DND-41 (cell line): ENCODE results near the gene ASB1.

Source experiments
- ATAC-seq: fragments of 200-7000 bp; cut with Tn5 transposase; 3 replicates; pipeline ENCODE4 v1.9.1; 2021; ENCODE audit warnings: low read depth; ENCODE audit not compliant: insufficient read depth
- DNase-seq: peaks from one replicate; pipeline ENCODE4 v3.0.0-alpha.2; 2020
- H2AFZ ChIP-seq: 2 replicates; pipeline ENCODE4 v1.6.0; 2012; ENCODE audit warnings: low read depth, low read length
- H3K27ac ChIP-seq: 2 replicates; pipeline ENCODE4 v1.5.1; 2012; ENCODE audit warnings: low read length, inconsistent platforms
- H3K27me3 ChIP-seq: fragments of 200-600 bp; sonication (generic); 2 replicates; pipeline ENCODE4 v1.6.0; 2012; ENCODE audit warnings: low read length, mild to moderate bottlenecking, inconsistent platforms; ENCODE audit not compliant: insufficient read depth, poor library complexity
- H3K36me3 ChIP-seq: 2 replicates; pipeline ENCODE4 v1.5.1; 2012; ENCODE audit warnings: low read length, inconsistent platforms; ENCODE audit not compliant: insufficient read depth
- H3K4me1 ChIP-seq: 2 replicates; pipeline ENCODE4 v1.5.1; 2012; ENCODE audit warnings: mild to moderate bottlenecking, low read length; ENCODE audit not compliant: insufficient read depth
- H3K4me2 ChIP-seq: 2 replicates; pipeline ENCODE4 v1.6.0; 2012; ENCODE audit warnings: mild to moderate bottlenecking, moderate library complexity, low read length, inconsistent platforms; ENCODE audit not compliant: insufficient read depth
- H3K4me3 ChIP-seq, 2 experiments: fragments of 200-600 bp in 1 of 2; shearing (Covaris generic) in 1 of 2; 2 replicates each; pipeline ENCODE4 v1.5.1; 2012 to 2016; ENCODE audit warnings: inconsistent platforms in 2 of 2, low read length in 2 of 2, mild to moderate bottlenecking in 2 of 2, low read depth in 1 of 2, moderate library complexity in 1 of 2
- H3K79me2 ChIP-seq: 2 replicates; pipeline ENCODE4 v1.6.0; 2012; ENCODE audit warnings: low read length, inconsistent platforms; ENCODE audit not compliant: insufficient read depth
- H3K9ac ChIP-seq: 2 replicates; pipeline ENCODE4 v1.6.0; 2012; ENCODE audit warnings: low read depth, mild to moderate bottlenecking, inconsistent platforms, low read length, moderate library complexity
- H3K9me3 ChIP-seq: 2 replicates; pipeline ENCODE4 v1.5.1; 2012; ENCODE audit warnings: low read length, moderate library complexity, mild to moderate bottlenecking, inconsistent platforms; ENCODE audit not compliant: insufficient read depth, severe bottlenecking
- H4K20me1 ChIP-seq: 2 replicates; pipeline ENCODE4 v1.6.0; 2012; ENCODE audit warnings: low read length; ENCODE audit not compliant: insufficient read depth
- EZH2 ChIP-seq: IDR thresholded peaks from 3 replicates; pipeline ENCODE4 v1.6.1; 2012; ENCODE audit warnings: borderline replicate concordance, low read depth, mild to moderate bottlenecking, moderate library complexity, low read length, inconsistent platforms; ENCODE audit not compliant: severe bottlenecking
- TF ChIP-seq, protein P1 (sequence below): IDR thresholded peaks from 2 replicates; pipeline ENCODE4 v1.5.1; 2012; ENCODE audit warnings: borderline replicate concordance, low read length, moderate library complexity, mild to moderate bottlenecking; ENCODE audit not compliant: poor library complexity, severe bottlenecking; ENCODE audit errors: extremely low read depth

The ASB1 gene

DNA sequence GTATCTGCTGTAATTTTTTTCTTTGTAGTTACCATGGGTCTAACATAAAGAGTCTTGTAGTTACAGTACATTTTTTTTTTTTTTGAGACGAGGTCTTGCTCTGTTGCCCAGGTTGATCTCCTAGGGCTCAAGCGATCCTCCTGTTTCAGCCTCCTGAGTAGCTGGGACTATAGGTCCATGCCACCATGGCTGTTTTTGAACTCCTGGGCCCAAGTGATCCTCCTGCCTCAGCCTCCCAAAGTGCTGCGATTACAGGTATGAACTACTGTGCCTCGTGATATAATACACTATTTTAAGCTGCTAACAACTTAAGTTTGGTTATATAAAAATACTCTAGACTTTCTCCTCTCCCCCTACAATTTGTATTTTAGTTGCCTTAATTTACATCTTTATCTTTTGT, 46.3 kb downstream of the ASB1 start:
- H3K4me3 ChIP-seq = no peak overlapping the region
- no peak overlapping the region for H3K9ac ChIP-seq
- no peaks in the 10 kb centered on the region for H3K79me2 ChIP-seq
- no peaks in the 10 kb centered on the region for H3K4me1 ChIP-seq
- H3K4me2 ChIP-seq = no peak overlapping the region
- TF ChIP-seq, protein P1, sequence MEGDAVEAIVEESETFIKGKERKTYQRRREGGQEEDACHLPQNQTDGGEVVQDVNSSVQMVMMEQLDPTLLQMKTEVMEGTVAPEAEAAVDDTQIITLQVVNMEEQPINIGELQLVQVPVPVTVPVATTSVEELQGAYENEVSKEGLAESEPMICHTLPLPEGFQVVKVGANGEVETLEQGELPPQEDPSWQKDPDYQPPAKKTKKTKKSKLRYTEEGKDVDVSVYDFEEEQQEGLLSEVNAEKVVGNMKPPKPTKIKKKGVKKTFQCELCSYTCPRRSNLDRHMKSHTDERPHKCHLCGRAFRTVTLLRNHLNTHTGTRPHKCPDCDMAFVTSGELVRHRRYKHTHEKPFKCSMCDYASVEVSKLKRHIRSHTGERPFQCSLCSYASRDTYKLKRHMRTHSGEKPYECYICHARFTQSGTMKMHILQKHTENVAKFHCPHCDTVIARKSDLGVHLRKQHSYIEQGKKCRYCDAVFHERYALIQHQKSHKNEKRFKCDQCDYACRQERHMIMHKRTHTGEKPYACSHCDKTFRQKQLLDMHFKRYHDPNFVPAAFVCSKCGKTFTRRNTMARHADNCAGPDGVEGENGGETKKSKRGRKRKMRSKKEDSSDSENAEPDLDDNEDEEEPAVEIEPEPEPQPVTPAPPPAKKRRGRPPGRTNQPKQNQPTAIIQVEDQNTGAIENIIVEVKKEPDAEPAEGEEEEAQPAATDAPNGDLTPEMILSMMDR = no peak
- no peak for TF ChIP-seq EZH2
- H3K9me3 ChIP-seq = peaks cover 2% of the 10 kb centered on the region
- no peak for DNase-seq
- no peak overlapping the region for H3K27ac ChIP-seq
- H4K20me1 ChIP-seq = no peaks in the 10 kb centered on the region
- H3K27me3 ChIP-seq = no peaks in the 10 kb centered on the region
- no peaks in the 10 kb centered on the region for H3K36me3 ChIP-seq
- peak; percentile 63; the same call in 2 of the 3 replicates for ATAC-seq
- no peak overlapping the region for H2AFZ ChIP-seq

DNA sequence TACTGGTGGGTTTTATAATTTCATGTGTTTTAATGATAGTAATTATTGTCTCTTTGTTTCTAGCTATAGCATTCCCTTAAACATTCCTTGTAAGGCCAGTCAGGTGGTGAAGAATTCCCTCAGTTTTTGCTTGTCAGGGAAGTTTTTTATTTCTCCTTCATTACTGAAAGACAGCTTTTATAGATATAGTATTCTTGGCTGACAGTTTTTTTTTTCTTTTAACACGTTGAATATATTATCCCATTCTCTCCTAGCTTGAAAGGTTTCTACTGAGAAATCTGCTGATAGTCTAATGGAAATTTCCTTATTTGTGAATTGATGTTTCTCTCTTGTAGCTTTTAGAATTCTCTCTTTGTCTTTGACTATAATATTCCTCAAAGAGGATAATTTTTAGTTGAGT, 46.8 kb downstream of the ASB1 start:
- H3K9ac ChIP-seq = no peak overlapping the region
- no peak overlapping the region for H3K4me3 ChIP-seq
- peaks cover 5% of the 10 kb centered on the region for H3K9me3 ChIP-seq
- DNase-seq = no peak
- H3K27ac ChIP-seq = no peak overlapping the region
- H3K79me2 ChIP-seq = no peaks in the 10 kb centered on the region
- TF ChIP-seq, protein P1 = no peak
- TF ChIP-seq EZH2 = no peak
- no peaks in the 10 kb centered on the region for H3K27me3 ChIP-seq
- no peak for ATAC-seq
- H4K20me1 ChIP-seq = no peaks in the 10 kb centered on the region
- no peaks in the 10 kb centered on the region for H3K36me3 ChIP-seq
- no peak overlapping the region for H2AFZ ChIP-seq
- no peaks in the 10 kb centered on the region for H3K4me1 ChIP-seq
- no peak overlapping the region for H3K4me2 ChIP-seq

DNA sequence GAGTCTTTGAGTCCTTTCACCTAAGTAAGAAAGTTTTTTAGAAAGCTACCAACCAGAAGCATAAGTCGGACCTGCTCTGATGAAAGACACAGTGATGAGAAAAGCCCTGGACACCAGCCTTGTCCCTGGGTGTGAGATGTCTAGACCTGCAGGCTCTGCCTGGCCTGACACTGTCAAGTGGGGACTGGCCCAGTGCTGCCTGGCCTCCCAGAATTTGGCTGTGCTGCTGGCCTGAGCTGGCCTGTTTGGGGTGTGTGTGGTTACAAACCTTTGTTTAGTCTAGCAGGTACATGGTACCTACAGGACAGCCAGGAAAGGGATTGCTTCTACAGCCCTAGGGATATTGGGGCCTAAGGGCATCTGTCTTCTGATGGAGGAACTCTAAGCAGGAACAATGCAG, 48.3 kb downstream of the ASB1 start:
- TF ChIP-seq, protein P1 = no peak
- TF ChIP-seq EZH2 = no peak
- no peak overlapping the region for H3K27ac ChIP-seq
- H4K20me1 ChIP-seq = no peaks in the 10 kb centered on the region
- no peak overlapping the region for H3K9ac ChIP-seq
- no peak overlapping the region for H3K4me2 ChIP-seq
- ATAC-seq (no peak), DNase-seq (no peak)
- H2AFZ ChIP-seq = no peak overlapping the region
- no peaks in the 10 kb centered on the region for H3K36me3 ChIP-seq
- no peak overlapping the region for H3K4me3 ChIP-seq
- H3K4me1 ChIP-seq = no peaks in the 10 kb centered on the region
- peaks cover 3% of the 10 kb centered on the region for H3K9me3 ChIP-seq
- H3K27me3 ChIP-seq = no peaks in the 10 kb centered on the region
- H3K79me2 ChIP-seq = no peaks in the 10 kb centered on the region

DNA sequence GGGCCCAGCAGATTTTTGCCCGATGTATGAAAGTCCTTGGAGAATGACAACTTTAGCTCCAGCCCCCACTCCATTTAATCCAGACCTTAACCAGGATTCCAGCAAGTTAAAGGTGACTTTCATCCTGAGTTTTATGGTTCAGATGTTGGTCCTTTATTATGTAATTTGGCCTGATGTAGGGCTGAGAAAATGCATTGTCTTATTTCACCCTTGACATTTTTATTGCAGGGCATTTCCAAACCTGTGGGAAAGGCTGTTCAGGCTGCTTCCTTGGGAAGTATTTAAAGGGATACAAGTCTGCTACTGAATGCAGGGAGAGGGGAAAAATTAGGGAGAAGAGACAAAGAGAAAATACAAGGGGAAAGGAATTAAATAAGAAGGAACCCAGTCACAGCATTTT, 48.8 kb downstream of the ASB1 start:
- ATAC-seq (no peak), DNase-seq (no peak)
- no peak overlapping the region for H3K9ac ChIP-seq
- H3K4me2 ChIP-seq = no peak overlapping the region
- no peak overlapping the region for H3K27ac ChIP-seq
- no peaks in the 10 kb centered on the region for H3K79me2 ChIP-seq
- no peak overlapping the region for H2AFZ ChIP-seq
- H3K4me1 ChIP-seq = no peaks in the 10 kb centered on the region
- H3K9me3 ChIP-seq = peaks cover 4% of the 10 kb centered on the region
- no peaks in the 10 kb centered on the region for H3K36me3 ChIP-seq
- no peaks in the 10 kb centered on the region for H4K20me1 ChIP-seq
- no peaks in the 10 kb centered on the region for H3K27me3 ChIP-seq
- TF ChIP-seq, protein P1 = no peak
- no peak for TF ChIP-seq EZH2
- no peak overlapping the region for H3K4me3 ChIP-seq
